ENCODE measurements around the gene GPAM. TPM values are rescaled to one million over a fixed set of nuclear protein-coding genes. Genes with fewer than 3 reads are reported as not detected.
"Not testable (repeated sequence)": the region's sequence is repeated elsewhere in the genome, so short reads cannot be mapped to it uniquely, and the experiment has no call there.

GPAM gene
- 1 to 10 TPM in 5 of 6 donors, not detected in 1; 1.3 to 4.3 (median 2.9) TPM for polyA plus RNA-seq (ENCODE audit: low read depth in 6 of 6)

GRCh38 chr10:112183329-112184051 lies at the start of gene GPAM:
Gene GPAM, minus strand, starts transcription at chr10:112183765. Its CDS starts 1,981 bp downstream, at chr10:112181784.
- Mint-ChIP-seq H3K4me3 (peak within 1 kb of the TSS; percentile 87 to 99 (median 94)), H3K9me3 (peaks cover 0 to 16% (median 8%) of the 10 kb centered on the region in 7 donors), H3K36me3 (peaks cover 16 to 17% of the 10 kb centered on the region in 2 donors), H3K27ac (peak within 1 kb of the TSS; percentile 90 to 99 (median 94)), H3K4me1 (peaks cover 13 to 24% (median 16%) of the 10 kb centered on the region in 3 donors), H3K27me3 (peaks cover 0 to 10% (median 5%) of the 10 kb centered on the region in 3 donors)
- peak; percentile 96 for DNase-seq
- ATAC-seq (ENCODE audit: low read depth in 2 of 2): peak; percentile 93 to 95

GRCh38 chr10:112232670-112233069 lies 49.1 kb upstream of the GPAM start:
- peaks cover 0 to 1% of the 10 kb centered on the region in 2 donors for H3K36me3 Mint-ChIP-seq
- peaks cover 0 to 11% (median 6%) of the 10 kb centered on the region in 3 donors for H3K27me3 Mint-ChIP-seq
- ATAC-seq (ENCODE audit: low read depth in 2 of 2) (peak in 1 of 2 donors; percentile 34), DNase-seq (no peak)
- H3K4me3 Mint-ChIP-seq: no peak overlapping the region
- peaks cover 0 to 7% (median 5%) of the 10 kb centered on the region in 7 donors for H3K9me3 Mint-ChIP-seq
- peaks cover 0 to 5% (median 0%) of the 10 kb centered on the region in 3 donors for H3K4me1 Mint-ChIP-seq
- no peak overlapping the region for H3K27ac Mint-ChIP-seq

GRCh38 chr10:112231602-112232400 lies 48.2 kb upstream of the GPAM start:
- H3K36me3 Mint-ChIP-seq: no peaks in the 10 kb centered on the region
- peaks cover 0 to 5% (median 0%) of the 10 kb centered on the region in 3 donors for H3K4me1 Mint-ChIP-seq
- no peak overlapping the region for H3K4me3 Mint-ChIP-seq
- ATAC-seq (ENCODE audit: low read depth in 2 of 2): no peak
- H3K9me3 Mint-ChIP-seq: peaks cover 0 to 4% (median 0%) of the 10 kb centered on the region in 7 donors
- no peak for DNase-seq
- no peak overlapping the region for H3K27ac Mint-ChIP-seq
- H3K27me3 Mint-ChIP-seq: peaks cover 5 to 12% (median 6%) of the 10 kb centered on the region in 3 donors

- H3K4me1 Mint-ChIP-seq: peaks cover 0 to 5% (median 0%) of the 10 kb centered on the region in 3 donors
- H3K27me3 Mint-ChIP-seq: peaks cover 6 to 20% (median 19%) of the 10 kb centered on the region in 3 donors
- H3K4me3 Mint-ChIP-seq: no peak overlapping the region
- H3K9me3 Mint-ChIP-seq: peaks cover 0 to 9% (median 0%) of the 10 kb centered on the region in 7 donors
- ATAC-seq (ENCODE audit: low read depth in 2 of 2) (no peak), DNase-seq (no peak)
- H3K36me3 Mint-ChIP-seq: no peaks in the 10 kb centered on the region
- H3K27ac Mint-ChIP-seq: no peak overlapping the region
Measured at GRCh38 chr10:112230325-112230988, 46.9 kb upstream of the GPAM start.

- Mint-ChIP-seq H3K9me3 (peaks cover 0 to 9% (median 0%) of the 10 kb centered on the region in 7 donors), H3K36me3 (no peaks in the 10 kb centered on the region), H3K27ac (no peak overlapping the region), H3K4me3 (no peak overlapping the region), H3K27me3 (peaks cover 3 to 25% (median 22%) of the 10 kb centered on the region in 3 donors), H3K4me1 (peaks cover 0 to 5% (median 0%) of the 10 kb centered on the region in 3 donors)
- ATAC-seq (ENCODE audit: low read depth in 2 of 2): no peak
- no peak for DNase-seq
Measured at GRCh38 chr10:112229901-112230300, 46.3 kb upstream of the GPAM start.

- Mint-ChIP-seq H3K9me3 (peaks cover 0 to 5% (median 0%) of the 10 kb centered on the region in 7 donors), H3K27ac (no peak overlapping the region), H3K4me1 (peaks cover 0 to 5% (median 0%) of the 10 kb centered on the region in 3 donors), H3K4me3 (no peak overlapping the region), H3K36me3 (no peaks in the 10 kb centered on the region), H3K27me3 (peaks cover 0 to 25% (median 22%) of the 10 kb centered on the region in 3 donors)
- DNase-seq: no peak
- ATAC-seq (ENCODE audit: low read depth in 2 of 2): no peak
Measured at GRCh38 chr10:112229096-112229495, 45.5 kb upstream of the GPAM start.

- H3K9me3 Mint-ChIP-seq; H3K27ac Mint-ChIP-seq; H3K4me1 Mint-ChIP-seq; DNase-seq; H3K4me3 Mint-ChIP-seq; H3K36me3 Mint-ChIP-seq; ATAC-seq (ENCODE audit: low read depth in 2 of 2): not testable (repeated sequence)
- peaks cover 0 to 25% (median 22%) of the 10 kb centered on the region in 3 donors for H3K27me3 Mint-ChIP-seq
Measured at GRCh38 chr10:112228366-112229088, 45.0 kb upstream of the GPAM start.

- ATAC-seq (ENCODE audit: low read depth in 2 of 2): no peak
- Mint-ChIP-seq H3K27me3 (peaks cover 3 to 25% (median 22%) of the 10 kb centered on the region in 3 donors), H3K36me3 (no peaks in the 10 kb centered on the region), H3K4me1 (peaks cover 0 to 5% (median 0%) of the 10 kb centered on the region in 3 donors), H3K9me3 (peaks cover 0 to 5% (median 0%) of the 10 kb centered on the region in 7 donors), H3K4me3 (no peak overlapping the region), H3K27ac (no peak overlapping the region)
- no peak for DNase-seq
Measured at GRCh38 chr10:112227331-112227987, 43.9 kb upstream of the GPAM start.

- peaks cover 7 to 22% (median 19%) of the 10 kb centered on the region in 3 donors for H3K27me3 Mint-ChIP-seq
- no peak for ATAC-seq (ENCODE audit: low read depth in 2 of 2)
- H3K9me3 Mint-ChIP-seq: peaks cover 0 to 5% (median 0%) of the 10 kb centered on the region in 7 donors
- DNase-seq: no peak
- H3K4me3 Mint-ChIP-seq: no peak overlapping the region
- H3K4me1 Mint-ChIP-seq: peaks cover 0 to 5% (median 0%) of the 10 kb centered on the region in 3 donors
- H3K27ac Mint-ChIP-seq: no peak overlapping the region
- no peaks in the 10 kb centered on the region for H3K36me3 Mint-ChIP-seq
Measured at GRCh38 chr10:112226439-112227248, 43.1 kb upstream of the GPAM start.

- Mint-ChIP-seq H3K27ac (peak overlapping the region in 1 of 6 donors; percentile 22), H3K9me3 (peaks cover 0 to 5% (median 0%) of the 10 kb centered on the region in 7 donors), H3K4me1 (no peaks in the 10 kb centered on the region), H3K36me3 (no peaks in the 10 kb centered on the region), H3K27me3 (peaks cover 7 to 22% (median 19%) of the 10 kb centered on the region in 3 donors), H3K4me3 (no peak overlapping the region)
- DNase-seq (no peak), ATAC-seq (ENCODE audit: low read depth in 2 of 2) (no peak)
Measured at GRCh38 chr10:112225771-112226438, 42.3 kb upstream of the GPAM start.

GRCh38 chr10:112224933-112225529 lies 41.5 kb upstream of the GPAM start:
- Mint-ChIP-seq H3K4me3 (no peak overlapping the region), H3K27me3 (peaks cover 14 to 22% (median 19%) of the 10 kb centered on the region in 3 donors), H3K9me3 (peaks cover 0 to 11% (median 5%) of the 10 kb centered on the region in 7 donors), H3K4me1 (no peaks in the 10 kb centered on the region), H3K27ac (peak overlapping the region in 1 of 6 donors; percentile 43), H3K36me3 (no peaks in the 10 kb centered on the region)
- no peak for DNase-seq
- ATAC-seq (ENCODE audit: low read depth in 2 of 2): no peak

All from naive B cell (primary cell).